Smooth muscle cell of trachea (primary cell): ENCODE results near the gene OR6J1. TPM values are rescaled to one million over a fixed set of nuclear protein-coding genes. Genes with fewer than 3 reads are reported as not detected.

Experiments used
- total RNA-seq: library from RNA; depleted of rRNA; stranded (reverse); fragments of >200 nt; gene quantifications from 2 replicates; pipeline ENCODE4 v1.2.1, GENCODE V29; 2014

OR6J1 gene
- total RNA-seq, result under 0.01 TPM in 1 of 2 replicates, not detected in the other

GRCh38 chr14:22644305-22644635 lies at the start of gene OR6J1:
Gene OR6J1 (minus strand): TSS chr14:22644352. CDS start chr14:22634811, 9,541 bp downstream.

GRCh38 chr14:22598099-22598895 lies 45.9 kb downstream of the OR6J1 start, which contains the start of gene ABHD4:
Gene ABHD4 (plus strand): TSS chr14:22598300. CDS start chr14:22598307, 7 bp downstream.

GRCh38 chr14:22589096-22589839 lies 54.9 kb downstream of the OR6J1 start, which contains the start of gene DAD1:
Gene DAD1 (minus strand): TSS chr14:22589224. CDS start chr14:22589157, 67 bp downstream.

Other genes starting within 250 kb of the OR6J1 start
- 272 and 342 TPM in 2 replicates for gene DAD1, start 55.1 kb downstream of the OR6J1 start, total RNA-seq
- 26.6 and 35.7 TPM in 2 replicates for gene ABHD4, start 46.1 kb downstream of the OR6J1 start, total RNA-seq
- 45.5 and 75.6 TPM in 2 replicates for gene OXA1L, start 122.3 kb upstream of the OR6J1 start, total RNA-seq
- 2.0 and 7.1 TPM in 2 replicates for gene SLC7A7, start 171.1 kb upstream of the OR6J1 start, total RNA-seq
- gene MRPL52, start 185.5 kb upstream of the OR6J1 start, total RNA-seq, result 30.3 and 64.3 TPM in 2 replicates
- 468 and 649 TPM in 2 replicates for gene MMP14, start 192.2 kb upstream of the OR6J1 start, total RNA-seq
- gene LRP10, start 227.4 kb upstream of the OR6J1 start, total RNA-seq, result 87.8 and 169 TPM in 2 replicates
- gene REM2, start 238.9 kb upstream of the OR6J1 start, total RNA-seq, result 0.17 and 0.29 TPM in 2 replicates